ENCODE measurements around the gene BDH1.
"Not testable (repeated sequence)": the region's sequence is repeated elsewhere in the genome, so short reads cannot be mapped to it uniquely, and the experiment has no call there.

BDH1 gene

GRCh38 chr3:197482001-197482400 is 73.8 kb downstream of the BDH1 start:
- no peak for DNase-seq

- no peak for DNase-seq
Observed at GRCh38 chr3:197480320-197480719, 75.4 kb downstream of the BDH1 start.

GRCh38 chr3:197478746-197479668 is 76.8 kb downstream of the BDH1 start:
- DNase-seq = peak; percentile 37

GRCh38 chr3:197477816-197478215 is 78.0 kb downstream of the BDH1 start:
- not testable (repeated sequence) for DNase-seq

- no peak for DNase-seq
Observed at GRCh38 chr3:197475997-197476525, 79.7 kb downstream of the BDH1 start.

- no peak for DNase-seq
Observed at GRCh38 chr3:197475514-197475913, 80.3 kb downstream of the BDH1 start.

- no peak for DNase-seq
Observed at GRCh38 chr3:197472151-197472550, 83.6 kb downstream of the BDH1 start.

GRCh38 chr3:197471221-197472010 is 84.4 kb downstream of the BDH1 start:
- DNase-seq = no peak

- DNase-seq = no peak
Observed at GRCh38 chr3:197468866-197469382, 86.8 kb downstream of the BDH1 start.

- no peak for DNase-seq
Observed at GRCh38 chr3:197468167-197468566, 87.6 kb downstream of the BDH1 start.

- no peak for DNase-seq
Observed at GRCh38 chr3:197466586-197467399, 89.0 kb downstream of the BDH1 start.

- no peak for DNase-seq
Observed at GRCh38 chr3:197465996-197466549, 89.7 kb downstream of the BDH1 start.

GRCh38 chr3:197465197-197465995 is 90.4 kb downstream of the BDH1 start:
- no peak for DNase-seq

- no peak for DNase-seq
Observed at GRCh38 chr3:197464794-197465193, 91.0 kb downstream of the BDH1 start.

GRCh38 chr3:197463279-197463678 is 92.5 kb downstream of the BDH1 start:
- no peak for DNase-seq

- DNase-seq = no peak
Observed at GRCh38 chr3:197462808-197463207, 93.0 kb downstream of the BDH1 start.

GRCh38 chr3:197460639-197461038 is 95.1 kb downstream of the BDH1 start:
- no peak for DNase-seq

GRCh38 chr3:197460002-197460401 is 95.8 kb downstream of the BDH1 start:
- DNase-seq = no peak

Data from NCI-H1105 (cell line).